HCT116 (cell line): ENCODE results near the gene IGFBP2. TPM values are rescaled to one million over a fixed set of nuclear protein-coding genes. Genes with fewer than 3 reads are reported as not detected.

Experiments
- ATAC-seq: fragments of 200-7000 bp; cut with Tn5 transposase; 2 replicates; pipeline ENCODE4 v1.9.1; 2020; ENCODE audit warnings: mild to moderate bottlenecking, moderate library complexity
- BruUV-seq: library from RNA; stranded (reverse); fragments of 400-500 nt; replicated peaks from 2 replicates; lab custom pipeline; 2021; lab: Mats Ljungman, UMichigan
- CTCF ChIA-PET: fragments of 300-600 bp; sonication (Branson Sonifier 250); formaldehyde crosslinking; loops from one replicate; lab custom pipeline; 2021; ENCODE audit warnings: antibody characterized with exemption; lab: Charles Lee
- POLR2A ChIA-PET: fragments of 300-600, 350-600 bp; sonication (Branson Sonifier 250); formaldehyde crosslinking; loops from one replicate; lab custom pipeline; 2021; ENCODE audit warnings: antibody characterized with exemption; lab: Charles Lee
- RAD21 ChIA-PET, 2 experiments: fragments of 300-600 bp; sonication (Branson Sonifier 250); formaldehyde crosslinking; loops; one replicate each; lab custom pipeline; 2023; ENCODE audit warnings: low total read pairs in 2 of 2; ENCODE audit not compliant: uncharacterized antibody in 2 of 2, unreplicated experiment in 2 of 2, low non-redundant PET in 1 of 2; lab: Charles Lee
- DNase-seq: peaks from one replicate; pipeline ENCODE4 v3.0.0-alpha.2; 2010; ENCODE audit warnings: low read depth, low spot score
- H2AFZ ChIP-seq: fragments of 200-600 bp; shearing (Covaris generic), sonication (generic); 2 replicates; pipeline ENCODE4 v1.6.1; 2017; ENCODE audit warnings: low read depth, mixed run types, mixed read lengths, antibody characterized with exemption, low read length; ENCODE audit not compliant: poor library complexity, severe bottlenecking
- H3K27ac ChIP-seq: 2 replicates; pipeline ENCODE4 v1.5.1; 2012; ENCODE audit warnings: low read depth, low read length
- H3K27me3 ChIP-seq: fragments of 200-600 bp; sonication (generic); 2 replicates; pipeline ENCODE4 v1.6.1; 2016; ENCODE audit warnings: mixed run types, low read length, mixed read lengths; ENCODE audit not compliant: insufficient read depth
- H3K36me3 ChIP-seq, 2 experiments: fragments of 200-500 bp in 1 of 2; fragments of 200-600 bp in 1 of 2; sonication (Bioruptor generic) in 1 of 2; sonication (generic) in 1 of 2; 2 replicates each; pipeline versions ENCODE4 v1.5.1 to v1.6.1; 2014 to 2016; ENCODE audit warnings: low read length in 2 of 2, inconsistent platforms in 1 of 2, mixed read lengths in 1 of 2, mixed run types in 1 of 2; ENCODE audit not compliant: insufficient read depth in 2 of 2, control insufficient read depth in 1 of 2
- H3K4me1 ChIP-seq, 2 experiments: fragments of 200-600 bp in 1 of 2; sonication (generic) in 1 of 2; 2 replicates each; pipeline versions ENCODE4 v1.5.1 to v1.6.1; 2012 to 2017; ENCODE audit warnings: low read length in 2 of 2, inconsistent platforms in 1 of 2, mild to moderate bottlenecking in 1 of 2, mixed read lengths in 1 of 2, mixed run types in 1 of 2, moderate library complexity in 1 of 2; ENCODE audit not compliant: insufficient read depth in 2 of 2, control insufficient read depth in 1 of 2
- H3K4me2 ChIP-seq: fragments of 200-600 bp; sonication (generic); 2 replicates; pipeline ENCODE4 v1.6.1; 2017; ENCODE audit warnings: mixed run types, low read length, mixed read lengths
- H3K4me3 ChIP-seq, 2 experiments: fragments of 200-600 bp in 1 of 2; sonication (generic) in 1 of 2; replicated peaks in 1 of 2; 2 replicates each; pipeline ENCODE4 v1.5.1; 2011 to 2016; ENCODE audit warnings: low read length in 2 of 2, control low read depth in 1 of 2, low read depth in 1 of 2, mild to moderate bottlenecking in 1 of 2, mixed read lengths in 1 of 2, mixed run types in 1 of 2
- H3K79me2 ChIP-seq: fragments of 200-600 bp; sonication (generic); 2 replicates; pipeline ENCODE4 v1.6.1; 2017; ENCODE audit warnings: mild to moderate bottlenecking, mixed run types, low read length, moderate library complexity, mixed read lengths; ENCODE audit not compliant: insufficient read depth
- H3K9ac ChIP-seq: fragments of 200-600 bp; sonication (generic); 2 replicates; pipeline ENCODE4 v1.6.1; 2016; ENCODE audit warnings: low read length, mixed read lengths
- H3K9me2 ChIP-seq: fragments of 200-600 bp; sonication (generic), shearing (Covaris generic); 2 replicates; pipeline ENCODE4 v1.6.1; 2017; ENCODE audit warnings: mixed run types, mild to moderate bottlenecking, moderate library complexity; ENCODE audit not compliant: insufficient read depth
- H3K9me3 ChIP-seq, 2 experiments: fragments of 200-500 bp in 1 of 2; fragments of 200-600 bp in 1 of 2; sonication (Bioruptor generic) in 1 of 2; sonication (generic) in 1 of 2; 2 replicates each; pipeline ENCODE4 v1.6.1; 2014 to 2017; ENCODE audit warnings: low read length in 2 of 2, mixed read lengths in 2 of 2, inconsistent platforms in 1 of 2, low read depth in 1 of 2, mild to moderate bottlenecking in 1 of 2, mixed run types in 1 of 2, moderate library complexity in 1 of 2; ENCODE audit not compliant: control insufficient read depth in 1 of 2, insufficient read depth in 1 of 2
- H4K20me1 ChIP-seq: fragments of 200-600 bp; sonication (generic), shearing (Covaris generic); 2 replicates; pipeline ENCODE4 v1.6.1; 2017; ENCODE audit warnings: mixed run types, mild to moderate bottlenecking, moderate library complexity; ENCODE audit not compliant: insufficient read depth
- CEBPB ChIP-seq: IDR thresholded peaks from 2 replicates; pipeline ENCODE4 v1.6.1; 2012; ENCODE audit warnings: low read depth
- EGR1 ChIP-seq: IDR thresholded peaks from 2 replicates; pipeline ENCODE4 v1.6.1; 2012; ENCODE audit warnings: low read depth
- EZH2 ChIP-seq: fragments of 200-600 bp; sonication (generic); IDR thresholded peaks from 2 replicates; pipeline ENCODE4 v1.6.1; 2017; ENCODE audit warnings: antibody characterized with exemption, mixed run types
- FOSL1 ChIP-seq: IDR thresholded peaks from 2 replicates; pipeline ENCODE4 v1.6.1; 2012; ENCODE audit warnings: low read depth
- POLR2A ChIP-seq: IDR thresholded peaks from 2 replicates; pipeline ENCODE4 v1.7.0; 2011; ENCODE audit warnings: borderline replicate concordance; ENCODE audit not compliant: insufficient read depth, insufficient read length; ENCODE audit errors: extremely low read depth
- SIN3A ChIP-seq: IDR thresholded peaks from 2 replicates; pipeline ENCODE4 v1.6.1; 2012; ENCODE audit warnings: low read depth
- SP1 ChIP-seq: IDR thresholded peaks from 2 replicates; pipeline ENCODE4 v1.6.1; 2012; ENCODE audit warnings: low read depth
- ZFX ChIP-seq: fragments of 450-650 bp; IDR thresholded peaks from 2 replicates; pipeline ENCODE4 v1.6.1; 2017
- intact Hi-C: fragments of 100-400 bp; cut with micrococcal nuclease; formaldehyde crosslinking; loops from 2 replicates; pipeline ENCODE4 v1.10.0; 2022
- total RNA-seq: library from RNA; stranded (reverse); gene quantifications from one replicate; pipeline ENCODE4 v1.2.1, GENCODE V29; 2021; ENCODE audit not compliant: unreplicated experiment
- TF ChIP-seq, protein P1 (sequence below): IDR thresholded peaks from 2 replicates; pipeline ENCODE4 v1.6.1; 2011; ENCODE audit warnings: mild to moderate bottlenecking, low read length, moderate library complexity; ENCODE audit not compliant: insufficient replicate concordance; ENCODE audit errors: extremely low read depth

Gene IGFBP2
- total RNA-seq, 1 experiment from 2014 or later, result 143 TPM

DNA sequence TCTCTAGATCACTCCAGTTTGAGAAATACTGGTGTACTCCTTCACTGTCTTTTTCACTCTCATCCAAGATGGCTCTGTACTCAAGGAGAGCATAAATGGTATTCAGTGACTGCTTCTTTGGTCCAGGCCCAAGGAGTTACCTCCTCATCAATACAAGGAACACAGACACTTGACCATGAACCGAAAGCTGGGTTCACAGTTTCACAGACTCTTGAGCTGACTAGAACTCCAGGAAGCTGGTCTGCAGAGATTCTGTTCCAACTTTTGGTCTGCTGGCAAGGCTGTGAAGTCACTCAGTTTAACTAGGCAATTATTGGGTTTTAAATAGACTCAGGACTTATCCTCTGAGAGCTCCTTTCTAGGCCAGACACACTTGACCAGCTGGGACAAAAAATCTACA is 69.5 kb downstream of the IGFBP2 start:
- H3K4me1 ChIP-seq, result no peaks in the 10 kb centered on the region
- ChIA-PET CTCF (interaction anchor here (2.3 kb wide), 1 partner anchor 464 kb away, joined by 6 read pairs; no protein-coding TSS in a partner anchor), RAD21 (no interaction called here), POLR2A (no interaction called here)
- H3K9me3 ChIP-seq, result no peaks in the 10 kb centered on the region
- H3K27me3 ChIP-seq, result peaks cover 16% of the 10 kb centered on the region; the same call in 1 of the 2 replicates
- ATAC-seq (no peak), DNase-seq (no peak)
- no peak overlapping the region for H3K4me3 ChIP-seq
- no peak overlapping the region for H2AFZ ChIP-seq
- BruUV-seq, result no TSS peak
- H3K79me2 ChIP-seq, result no peaks in the 10 kb centered on the region
- no peaks in the 10 kb centered on the region for H4K20me1 ChIP-seq
- no peaks in the 10 kb centered on the region for H3K36me3 ChIP-seq
- no peak overlapping the region for H3K4me2 ChIP-seq
- no peak overlapping the region for H3K9ac ChIP-seq
- no peak overlapping the region for H3K27ac ChIP-seq
- peaks cover 3% of the 10 kb centered on the region; the same call in 1 of the 2 replicates for H3K9me2 ChIP-seq
- intact Hi-C loops, result no loop called here
- TF ChIP-seq, protein P1, sequence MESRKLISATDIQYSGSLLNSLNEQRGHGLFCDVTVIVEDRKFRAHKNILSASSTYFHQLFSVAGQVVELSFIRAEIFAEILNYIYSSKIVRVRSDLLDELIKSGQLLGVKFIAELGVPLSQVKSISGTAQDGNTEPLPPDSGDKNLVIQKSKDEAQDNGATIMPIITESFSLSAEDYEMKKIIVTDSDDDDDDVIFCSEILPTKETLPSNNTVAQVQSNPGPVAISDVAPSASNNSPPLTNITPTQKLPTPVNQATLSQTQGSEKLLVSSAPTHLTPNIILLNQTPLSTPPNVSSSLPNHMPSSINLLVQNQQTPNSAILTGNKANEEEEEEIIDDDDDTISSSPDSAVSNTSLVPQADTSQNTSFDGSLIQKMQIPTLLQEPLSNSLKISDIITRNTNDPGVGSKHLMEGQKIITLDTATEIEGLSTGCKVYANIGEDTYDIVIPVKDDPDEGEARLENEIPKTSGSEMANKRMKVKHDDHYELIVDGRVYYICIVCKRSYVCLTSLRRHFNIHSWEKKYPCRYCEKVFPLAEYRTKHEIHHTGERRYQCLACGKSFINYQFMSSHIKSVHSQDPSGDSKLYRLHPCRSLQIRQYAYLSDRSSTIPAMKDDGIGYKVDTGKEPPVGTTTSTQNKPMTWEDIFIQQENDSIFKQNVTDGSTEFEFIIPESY, result no peak
- TF ChIP-seq CEBPB (no peak), EZH2 (no peak), POLR2A (no peak), FOSL1 (no peak), EGR1 (no peak)

DNA sequence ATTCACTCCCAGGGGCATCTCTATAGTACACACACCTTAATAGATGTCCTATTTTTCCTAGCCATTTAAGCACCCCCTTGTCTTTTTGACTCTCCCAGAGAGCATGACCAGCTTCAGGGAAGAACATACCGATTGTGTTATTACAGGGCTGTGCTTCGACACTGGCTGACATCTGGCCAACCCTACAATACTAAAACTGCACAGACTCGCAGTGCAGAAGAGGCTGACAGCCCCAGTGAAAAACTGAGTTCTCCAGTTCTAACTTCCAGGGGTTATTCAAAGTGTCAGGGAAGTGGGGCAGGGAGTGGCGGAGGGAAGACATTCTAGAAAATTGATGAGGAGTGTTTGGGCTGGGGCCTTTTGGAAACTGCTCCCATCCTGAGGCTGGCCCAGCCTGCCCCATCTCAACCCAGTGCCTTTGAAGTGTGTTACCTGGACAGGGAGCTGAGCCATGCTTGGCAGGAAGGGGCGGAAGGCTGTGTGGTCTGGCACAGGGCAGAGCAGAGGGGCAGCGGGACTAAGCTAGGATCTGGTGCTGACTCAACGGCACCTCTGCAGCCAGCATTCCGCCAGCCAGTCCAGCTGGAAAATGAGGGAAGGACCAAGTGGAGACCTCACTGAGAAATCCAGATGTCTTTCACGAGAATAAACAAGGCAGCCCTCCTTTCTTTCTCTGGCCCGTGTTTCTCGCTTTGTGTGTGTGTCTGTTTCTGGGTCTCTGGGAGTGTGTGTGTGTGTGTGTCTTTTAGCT is 77.5 kb downstream of the IGFBP2 start:
- no peak for DNase-seq
- no peaks in the 10 kb centered on the region for H4K20me1 ChIP-seq
- H3K27ac ChIP-seq, result no peak overlapping the region
- peaks cover 0 to 14% of the 10 kb centered on the region in 2 experiments; a peak in 2 of 4 replicates for H3K4me1 ChIP-seq
- ChIA-PET RAD21 (no interaction called here), CTCF (interaction anchor here (1.2 kb wide), 1 partner anchor 12 kb away, joined by 3 read pairs; no protein-coding TSS in a partner anchor), POLR2A (no interaction called here)
- no peak overlapping the region for H3K4me2 ChIP-seq
- H3K9me3 ChIP-seq, result no peaks in the 10 kb centered on the region
- no peaks in the 10 kb centered on the region for H3K9me2 ChIP-seq
- H3K36me3 ChIP-seq, result no peaks in the 10 kb centered on the region
- TF ChIP-seq ZFX (no peak), SIN3A (no peak), SP1 (no peak)
- TF ChIP-seq, all 23 proteins: peak for 0
- intact Hi-C loops, result no loop called here
- H3K4me3 ChIP-seq, result no peak overlapping the region
- 0 out of 2 replicates have a peak, but pooled peaks cover 3% of the 10 kb centered on the region for H3K27me3 ChIP-seq
- no TSS peak for BruUV-seq
- H2AFZ ChIP-seq, result no peak overlapping the region
- no peaks in the 10 kb centered on the region for H3K79me2 ChIP-seq
- ATAC-seq, result no peak
- no peak overlapping the region for H3K9ac ChIP-seq
